ENCODE results near the gene HECW1.

The HECW1 gene

DNA sequence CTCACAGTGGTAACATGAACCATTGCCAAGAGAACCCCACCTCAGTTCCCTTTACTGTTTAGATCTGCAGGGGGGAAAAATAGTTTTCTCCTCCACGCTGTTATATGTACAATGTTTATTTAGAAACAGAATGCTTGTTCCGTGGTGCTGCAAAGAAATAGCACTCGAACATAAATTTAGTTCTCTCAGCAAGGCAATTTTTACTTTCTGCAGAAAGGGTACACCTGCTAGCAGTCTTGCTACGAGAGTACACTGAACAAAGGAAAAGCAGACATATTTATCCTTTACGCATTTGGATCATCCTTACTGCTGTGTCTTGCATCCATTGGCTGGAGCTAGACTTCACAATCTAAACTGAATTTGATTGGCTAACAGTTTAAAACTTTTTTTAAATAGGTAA lies 178.5 kb downstream of the HECW1 start:
- no peaks in the 10 kb centered on the region for H3K36me3 ChIP-seq (ENCODE audit: control insufficient read depth in 2 of 2, insufficient read depth in 2 of 2, low read length in 2 of 2)
- peaks cover 9 to 17% of the 10 kb centered on the region in 2 donors for H3K9me3 ChIP-seq (ENCODE audit: control insufficient read depth in 2 of 2, low read length in 2 of 2)
- H3K27me3 ChIP-seq (ENCODE audit: control insufficient read depth in 1 of 2, insufficient read depth in 2 of 2, low read length in 2 of 2): no peaks in the 10 kb centered on the region
- peaks cover 6% of the 10 kb centered on the region for H3K4me1 ChIP-seq (ENCODE audit: control insufficient read depth, insufficient read depth, low read length)
- no peak overlapping the region for H3K9ac ChIP-seq (ENCODE audit: low read length in 2 of 2)
- no peak overlapping the region for H3K27ac ChIP-seq (ENCODE audit: low read length)
- H3K4me3 ChIP-seq (ENCODE audit: low read length in 2 of 2): no peak overlapping the region

DNA sequence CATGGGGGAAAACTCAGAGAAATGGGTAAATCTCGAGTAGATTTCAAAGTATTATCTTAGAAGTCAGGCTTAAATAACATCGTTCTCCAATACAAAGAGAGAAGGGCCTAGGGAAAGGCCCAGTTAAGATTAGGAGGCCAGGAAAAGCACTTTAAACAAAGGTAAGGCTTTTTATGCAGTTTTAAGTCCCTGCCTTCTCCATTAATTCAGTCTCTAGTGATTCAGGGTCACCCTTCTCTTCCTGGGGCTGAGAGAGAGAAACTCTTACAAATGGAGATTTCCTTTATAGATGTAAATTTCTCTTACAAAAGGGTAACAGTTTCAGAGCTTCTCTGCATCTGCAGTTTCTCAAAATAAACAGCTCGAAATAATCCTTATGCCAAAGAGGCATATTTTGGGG lies 179.3 kb downstream of the HECW1 start:
- Histone ChIP-seq H3K4me3 (ENCODE audit: low read length in 2 of 2) (no peak overlapping the region), H3K36me3 (ENCODE audit: control insufficient read depth in 2 of 2, insufficient read depth in 2 of 2, low read length in 2 of 2) (no peaks in the 10 kb centered on the region), H3K9me3 (ENCODE audit: control insufficient read depth in 2 of 2, low read length in 2 of 2) (peaks cover 9 to 15% of the 10 kb centered on the region in 2 donors)

GRCh38 chr7:43292384-43292783 lies 179.9 kb downstream of the HECW1 start:
- H3K27ac ChIP-seq (ENCODE audit: low read length): no peak overlapping the region
- H3K4me3 ChIP-seq (ENCODE audit: low read length in 2 of 2): no peak overlapping the region

More for the DNA sequence above, 179.3 kb downstream of the HECW1 start:
- H3K4me1 ChIP-seq (ENCODE audit: control insufficient read depth, insufficient read depth, low read length): peaks cover 6% of the 10 kb centered on the region
- H3K27me3 ChIP-seq (ENCODE audit: control insufficient read depth in 1 of 2, insufficient read depth in 2 of 2, low read length in 2 of 2): no peaks in the 10 kb centered on the region
- H3K9ac ChIP-seq (ENCODE audit: low read length in 2 of 2): no peak overlapping the region
- no peak overlapping the region for H3K27ac ChIP-seq (ENCODE audit: low read length)

GRCh38 chr7:43294080-43294630 lies 181.7 kb downstream of the HECW1 start:
- Histone ChIP-seq H3K27ac (ENCODE audit: low read length) (no peak overlapping the region), H3K9ac (ENCODE audit: low read length in 2 of 2) (no peak overlapping the region), H3K9me3 (ENCODE audit: control insufficient read depth in 2 of 2, low read length in 2 of 2) (peaks cover 9 to 11% of the 10 kb centered on the region in 2 donors), H3K36me3 (ENCODE audit: control insufficient read depth in 2 of 2, insufficient read depth in 2 of 2, low read length in 2 of 2) (no peaks in the 10 kb centered on the region), H3K27me3 (ENCODE audit: control insufficient read depth in 1 of 2, insufficient read depth in 2 of 2, low read length in 2 of 2) (no peaks in the 10 kb centered on the region), H3K4me3 (ENCODE audit: low read length in 2 of 2) (no peak overlapping the region), H3K4me1 (ENCODE audit: control insufficient read depth, insufficient read depth, low read length) (peaks cover 6% of the 10 kb centered on the region)

More at GRCh38 chr7:43292384-43292783, 179.9 kb downstream of the HECW1 start:
- H3K9me3 ChIP-seq (ENCODE audit: control insufficient read depth in 2 of 2, low read length in 2 of 2): peaks cover 9 to 11% of the 10 kb centered on the region in 2 donors
- peaks cover 6% of the 10 kb centered on the region for H3K4me1 ChIP-seq (ENCODE audit: control insufficient read depth, insufficient read depth, low read length)
- no peak overlapping the region for H3K9ac ChIP-seq (ENCODE audit: low read length in 2 of 2)
- H3K36me3 ChIP-seq (ENCODE audit: control insufficient read depth in 2 of 2, insufficient read depth in 2 of 2, low read length in 2 of 2): no peaks in the 10 kb centered on the region
- H3K27me3 ChIP-seq (ENCODE audit: control insufficient read depth in 1 of 2, insufficient read depth in 2 of 2, low read length in 2 of 2): no peaks in the 10 kb centered on the region

GRCh38 chr7:43295429-43295828 lies 183.0 kb downstream of the HECW1 start:
- peaks cover 6 to 8% of the 10 kb centered on the region in 2 donors for H3K9me3 ChIP-seq (ENCODE audit: control insufficient read depth in 2 of 2, low read length in 2 of 2)
- no peaks in the 10 kb centered on the region for H3K27me3 ChIP-seq (ENCODE audit: control insufficient read depth in 1 of 2, insufficient read depth in 2 of 2, low read length in 2 of 2)
- peaks cover 6% of the 10 kb centered on the region for H3K4me1 ChIP-seq (ENCODE audit: control insufficient read depth, insufficient read depth, low read length)
- no peak overlapping the region for H3K9ac ChIP-seq (ENCODE audit: low read length in 2 of 2)
- H3K27ac ChIP-seq (ENCODE audit: low read length): no peak overlapping the region
- no peaks in the 10 kb centered on the region for H3K36me3 ChIP-seq (ENCODE audit: control insufficient read depth in 2 of 2, insufficient read depth in 2 of 2, low read length in 2 of 2)
- no peak overlapping the region for H3K4me3 ChIP-seq (ENCODE audit: low read length in 2 of 2)

GRCh38 chr7:43296306-43296705 lies 183.9 kb downstream of the HECW1 start:
- Histone ChIP-seq H3K4me1 (ENCODE audit: control insufficient read depth, insufficient read depth, low read length) (peaks cover 6% of the 10 kb centered on the region), H3K27me3 (ENCODE audit: control insufficient read depth in 1 of 2, insufficient read depth in 2 of 2, low read length in 2 of 2) (no peaks in the 10 kb centered on the region), H3K9me3 (ENCODE audit: control insufficient read depth in 2 of 2, low read length in 2 of 2) (peaks cover 0 to under 1% of the 10 kb centered on the region in 2 donors), H3K4me3 (ENCODE audit: low read length in 2 of 2) (no peak overlapping the region), H3K27ac (ENCODE audit: low read length) (no peak overlapping the region), H3K36me3 (ENCODE audit: control insufficient read depth in 2 of 2, insufficient read depth in 2 of 2, low read length in 2 of 2) (no peaks in the 10 kb centered on the region), H3K9ac (ENCODE audit: low read length in 2 of 2) (no peak overlapping the region)

DNA sequence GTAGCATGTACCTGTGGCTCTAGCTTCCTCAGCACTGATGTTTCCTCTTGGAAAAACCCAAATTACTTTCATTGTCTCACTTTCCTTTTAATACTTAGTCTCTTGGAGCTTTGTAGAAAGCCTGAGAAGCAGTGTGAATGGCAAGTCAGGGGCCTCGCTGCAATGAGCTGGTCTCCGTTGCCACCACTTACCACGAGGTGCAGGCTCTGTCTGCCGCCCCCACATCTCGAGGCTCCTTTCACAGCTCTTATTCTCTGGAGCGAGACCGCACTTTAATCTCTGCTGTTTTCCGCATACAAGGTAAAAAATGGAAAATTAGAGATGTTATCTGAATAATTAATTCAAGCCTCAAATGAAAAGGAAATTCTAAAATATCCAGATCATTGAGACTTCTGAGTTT lies 186.2 kb downstream of the HECW1 start:
- Histone ChIP-seq H3K9ac (ENCODE audit: low read length in 2 of 2) (no peak overlapping the region), H3K4me1 (ENCODE audit: control insufficient read depth, insufficient read depth, low read length) (peaks cover 6% of the 10 kb centered on the region), H3K36me3 (ENCODE audit: control insufficient read depth in 2 of 2, insufficient read depth in 2 of 2, low read length in 2 of 2) (no peaks in the 10 kb centered on the region), H3K27me3 (ENCODE audit: control insufficient read depth in 1 of 2, insufficient read depth in 2 of 2, low read length in 2 of 2) (peaks cover 0 to 2% of the 10 kb centered on the region in 2 donors), H3K4me3 (ENCODE audit: low read length in 2 of 2) (no peak overlapping the region), H3K9me3 (ENCODE audit: control insufficient read depth in 2 of 2, low read length in 2 of 2) (no peaks in the 10 kb centered on the region), H3K27ac (ENCODE audit: low read length) (no peak overlapping the region)

DNA sequence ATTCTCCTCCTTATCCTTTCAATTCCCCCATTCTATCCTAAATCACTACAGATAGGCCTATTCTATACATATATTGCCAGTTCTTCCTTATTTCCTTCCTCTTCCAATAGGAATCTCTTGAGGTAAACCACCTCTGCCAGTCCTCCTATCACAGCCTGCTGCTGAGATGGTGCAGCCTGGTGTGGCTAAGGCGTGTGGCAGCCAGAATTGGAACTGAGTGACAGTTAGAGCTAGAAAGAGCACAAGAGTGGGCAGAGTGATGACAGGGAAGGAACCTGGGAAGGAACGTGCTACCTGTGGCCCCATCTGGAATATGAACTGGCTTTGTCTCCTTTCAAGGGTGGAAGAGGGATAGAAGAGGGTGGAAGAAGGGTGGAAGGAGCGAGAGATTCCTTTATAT lies 187.7 kb downstream of the HECW1 start:
- H3K36me3 ChIP-seq (ENCODE audit: control insufficient read depth in 2 of 2, insufficient read depth in 2 of 2, low read length in 2 of 2): no peaks in the 10 kb centered on the region
- H3K4me1 ChIP-seq (ENCODE audit: control insufficient read depth, insufficient read depth, low read length): no peaks in the 10 kb centered on the region
- no peaks in the 10 kb centered on the region for H3K9me3 ChIP-seq (ENCODE audit: control insufficient read depth in 2 of 2, low read length in 2 of 2)
- H3K4me3 ChIP-seq (ENCODE audit: low read length in 2 of 2): no peak overlapping the region
- peaks cover 0 to 2% of the 10 kb centered on the region in 2 donors for H3K27me3 ChIP-seq (ENCODE audit: control insufficient read depth in 1 of 2, insufficient read depth in 2 of 2, low read length in 2 of 2)
- H3K27ac ChIP-seq (ENCODE audit: low read length): no peak overlapping the region
- no peak overlapping the region for H3K9ac ChIP-seq (ENCODE audit: low read length in 2 of 2)

DNA sequence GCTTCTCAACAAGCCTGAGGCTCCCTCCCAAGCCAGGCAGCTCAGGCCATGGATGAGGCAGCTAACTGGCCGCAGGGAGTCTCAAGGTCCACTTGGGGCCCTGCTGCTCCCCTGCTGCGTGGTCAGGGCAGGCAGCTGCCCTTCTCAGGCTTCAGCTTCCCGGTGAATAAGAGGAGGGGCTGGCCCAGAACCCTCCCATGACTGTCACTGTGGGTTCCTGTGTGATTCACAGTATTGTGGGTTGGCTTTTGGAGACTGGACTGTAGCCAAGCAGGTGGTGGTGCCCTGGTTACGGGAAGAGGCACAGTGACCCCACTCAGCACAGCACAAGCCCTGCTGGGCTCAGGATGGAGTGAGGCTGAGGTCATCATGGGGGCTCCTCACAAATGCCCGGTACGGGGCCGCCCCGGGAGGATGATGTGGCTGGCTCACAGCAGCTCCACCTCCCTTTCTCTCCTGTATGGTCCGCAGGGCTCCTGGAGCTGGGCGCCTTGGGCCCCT lies 189.8 kb downstream of the HECW1 start:
- H3K36me3 ChIP-seq (ENCODE audit: control insufficient read depth in 2 of 2, insufficient read depth in 2 of 2, low read length in 2 of 2): no peaks in the 10 kb centered on the region
- H3K4me1 ChIP-seq (ENCODE audit: control insufficient read depth, insufficient read depth, low read length): no peaks in the 10 kb centered on the region
- peaks cover 0 to 2% of the 10 kb centered on the region in 2 donors for H3K27me3 ChIP-seq (ENCODE audit: control insufficient read depth in 1 of 2, insufficient read depth in 2 of 2, low read length in 2 of 2)
- no peak overlapping the region for H3K9ac ChIP-seq (ENCODE audit: low read length in 2 of 2)
- H3K27ac ChIP-seq (ENCODE audit: low read length): no peak overlapping the region
- no peak overlapping the region for H3K4me3 ChIP-seq (ENCODE audit: low read length in 2 of 2)
- no peaks in the 10 kb centered on the region for H3K9me3 ChIP-seq (ENCODE audit: control insufficient read depth in 2 of 2, low read length in 2 of 2)

- peaks cover 0 to 2% of the 10 kb centered on the region in 2 donors for H3K27me3 ChIP-seq (ENCODE audit: control insufficient read depth in 1 of 2, insufficient read depth in 2 of 2, low read length in 2 of 2)
- no peaks in the 10 kb centered on the region for H3K4me1 ChIP-seq (ENCODE audit: control insufficient read depth, insufficient read depth, low read length)
- H3K27ac ChIP-seq (ENCODE audit: low read length): no peak overlapping the region
- H3K36me3 ChIP-seq (ENCODE audit: control insufficient read depth in 2 of 2, insufficient read depth in 2 of 2, low read length in 2 of 2): no peaks in the 10 kb centered on the region
- H3K4me3 ChIP-seq (ENCODE audit: low read length in 2 of 2): no peak overlapping the region
- no peak overlapping the region for H3K9ac ChIP-seq (ENCODE audit: low read length in 2 of 2)
- no peaks in the 10 kb centered on the region for H3K9me3 ChIP-seq (ENCODE audit: control insufficient read depth in 2 of 2, low read length in 2 of 2)
These were observed 190.5 kb downstream of the HECW1 start for GRCh38 chr7:43302773-43303460.

DNA sequence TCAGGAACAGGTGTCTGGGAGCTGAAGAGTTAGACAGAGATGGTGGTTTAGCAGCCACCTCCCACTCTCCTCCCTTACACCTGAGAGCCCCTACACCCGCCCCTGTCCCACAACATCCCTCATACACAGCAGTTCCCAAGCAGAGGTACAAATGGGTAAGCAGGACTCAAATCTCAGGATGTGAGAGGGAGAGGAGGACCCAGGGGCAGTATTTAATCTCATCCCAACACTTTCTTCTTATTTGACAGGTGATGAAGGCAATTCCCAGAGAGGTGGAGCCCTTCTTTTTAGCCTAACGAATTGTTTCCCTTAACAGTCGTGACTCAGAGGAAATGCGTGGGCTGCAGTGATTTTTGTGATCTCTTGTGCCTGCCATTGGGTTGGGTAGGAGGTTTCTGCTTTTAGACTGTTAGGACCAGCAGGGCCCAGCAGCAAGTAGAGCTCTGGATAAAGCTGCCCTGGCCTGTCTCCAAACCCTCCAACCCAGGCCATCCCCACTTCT lies 191.3 kb downstream of the HECW1 start:
- Histone ChIP-seq H3K9ac (ENCODE audit: low read length in 2 of 2) (no peak overlapping the region), H3K27me3 (ENCODE audit: control insufficient read depth in 1 of 2, insufficient read depth in 2 of 2, low read length in 2 of 2) (peaks cover 0 to 2% of the 10 kb centered on the region in 2 donors), H3K4me3 (ENCODE audit: low read length in 2 of 2) (no peak overlapping the region), H3K9me3 (ENCODE audit: control insufficient read depth in 2 of 2, low read length in 2 of 2) (no peaks in the 10 kb centered on the region), H3K27ac (ENCODE audit: low read length) (no peak overlapping the region), H3K36me3 (ENCODE audit: control insufficient read depth in 2 of 2, insufficient read depth in 2 of 2, low read length in 2 of 2) (no peaks in the 10 kb centered on the region), H3K4me1 (ENCODE audit: control insufficient read depth, insufficient read depth, low read length) (no peaks in the 10 kb centered on the region)
